Measurements from ENCODE around the gene FANCC.
"Not testable (repeated sequence)": the region's sequence is repeated elsewhere in the genome, so short reads cannot be mapped to it uniquely, and the experiment has no call there.

Gene FANCC

GRCh38 chr9:95225076-95225725 lies 92.3 kb downstream of the FANCC start:
- DNase-seq = no peak

DNA sequence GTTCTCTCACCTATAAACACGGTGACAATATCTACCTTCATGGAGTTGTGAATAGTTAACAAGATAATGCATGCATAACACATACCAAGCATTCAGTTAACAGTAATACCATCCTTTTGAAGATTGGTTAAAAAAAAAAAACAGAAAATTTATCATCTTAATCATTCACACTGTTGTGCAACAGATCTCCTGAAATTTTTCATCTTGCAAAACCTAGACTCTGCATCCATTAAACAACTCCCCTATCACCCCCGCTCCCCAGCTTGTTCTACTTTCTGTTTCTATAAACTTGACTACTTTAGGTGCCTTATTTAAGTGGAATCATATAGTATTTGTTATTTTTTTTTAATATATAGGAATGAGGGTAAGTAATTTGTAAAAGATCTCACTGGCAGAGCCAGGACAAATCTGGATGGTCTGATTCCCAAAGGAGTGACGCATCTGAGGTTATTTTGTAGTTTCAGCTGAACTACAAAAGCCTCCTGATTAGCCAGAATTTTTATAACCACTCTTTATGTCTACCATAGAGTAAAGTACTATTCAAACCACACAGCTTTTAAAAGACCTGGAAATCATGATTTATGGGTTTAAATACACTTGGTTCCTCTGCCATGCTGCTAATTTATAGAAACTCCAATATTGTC lies 93.0 kb downstream of the FANCC start:
- no peak for DNase-seq

DNA sequence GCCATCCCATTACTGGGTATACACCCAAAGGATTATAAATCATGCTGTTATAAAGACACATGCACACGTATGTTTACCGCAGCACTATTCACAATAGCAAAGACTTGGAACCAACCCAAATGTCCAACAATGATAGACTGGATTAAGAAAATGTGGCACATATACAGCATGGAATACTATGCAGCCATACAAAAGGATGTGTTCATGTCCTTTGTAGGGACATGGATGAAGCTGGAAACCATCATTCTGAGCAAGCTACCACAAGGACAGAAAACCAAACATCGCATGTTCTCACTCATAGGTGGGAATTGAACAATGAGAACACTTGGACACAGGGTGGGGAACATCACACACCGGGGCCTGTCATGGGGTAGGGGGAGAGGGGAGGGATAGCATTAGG lies 97.2 kb downstream of the FANCC start:
- DNase-seq = not testable (repeated sequence)

DNA sequence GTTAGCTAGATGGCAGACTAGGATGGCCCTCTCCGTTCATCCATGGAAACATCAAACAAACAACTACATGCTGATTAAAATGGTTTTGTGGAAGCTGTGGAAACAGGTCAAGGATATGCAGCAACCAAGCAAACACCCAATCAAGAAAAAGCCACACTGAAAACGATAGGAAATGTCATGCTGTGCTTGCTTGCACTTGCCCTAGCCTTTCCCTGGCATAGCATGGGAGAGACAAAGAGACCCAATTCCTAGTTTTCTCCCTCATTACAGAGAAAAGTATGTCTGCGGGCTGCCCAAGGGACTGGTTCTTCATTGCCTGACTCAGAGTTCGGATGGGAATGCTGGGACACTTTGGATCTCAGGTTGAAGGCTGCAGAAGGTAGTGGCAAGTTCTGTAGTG lies 98.7 kb downstream of the FANCC start:
- DNase-seq = no peak

DNA sequence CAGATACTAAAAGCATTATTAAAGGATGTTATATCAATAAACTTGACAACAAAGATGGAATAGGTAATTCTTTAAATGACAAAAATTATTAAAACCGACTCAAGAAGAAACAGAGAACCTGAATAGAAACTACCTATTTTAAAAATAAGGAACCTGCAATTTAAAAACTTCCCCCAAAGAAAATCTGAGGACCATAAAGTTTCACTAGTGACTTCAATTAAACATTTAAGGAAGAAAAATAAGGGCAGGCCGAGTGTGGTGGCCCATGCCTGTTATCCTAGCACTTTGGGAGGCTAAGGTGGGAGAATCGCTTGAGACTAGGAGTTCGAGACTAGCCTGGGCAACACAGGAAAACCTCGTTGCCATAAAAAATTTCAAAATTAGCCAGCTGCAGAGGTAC lies 99.6 kb downstream of the FANCC start:
- no peak for DNase-seq

DNA sequence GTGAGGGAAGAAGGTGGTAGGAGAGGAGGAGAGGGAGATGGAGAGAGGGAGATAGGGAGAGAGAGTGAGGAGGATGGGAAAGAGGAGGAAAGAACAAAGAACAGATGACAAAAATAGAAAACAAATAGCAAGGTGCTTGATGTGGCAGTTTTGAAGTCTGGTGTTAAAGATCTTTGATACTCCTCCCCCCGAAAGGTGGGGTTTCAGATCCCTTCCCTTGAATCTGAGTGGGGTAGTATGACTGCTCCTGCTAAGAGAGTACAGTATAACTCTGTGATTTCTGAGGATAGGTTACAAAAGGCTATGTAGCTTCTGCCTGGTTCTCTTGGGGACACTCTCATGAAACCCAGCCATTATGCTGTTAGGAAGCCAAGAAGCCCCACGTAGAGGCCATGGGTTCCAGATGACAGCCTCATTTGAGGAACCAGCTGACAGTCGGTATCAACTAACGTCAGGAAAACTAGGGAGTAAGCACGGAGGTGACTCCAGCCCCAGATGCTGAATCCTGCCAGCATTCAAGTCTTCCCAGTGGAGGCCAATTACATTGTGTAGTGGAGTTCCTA lies 102.1 kb downstream of the FANCC start:
- DNase-seq = no peak

DNA sequence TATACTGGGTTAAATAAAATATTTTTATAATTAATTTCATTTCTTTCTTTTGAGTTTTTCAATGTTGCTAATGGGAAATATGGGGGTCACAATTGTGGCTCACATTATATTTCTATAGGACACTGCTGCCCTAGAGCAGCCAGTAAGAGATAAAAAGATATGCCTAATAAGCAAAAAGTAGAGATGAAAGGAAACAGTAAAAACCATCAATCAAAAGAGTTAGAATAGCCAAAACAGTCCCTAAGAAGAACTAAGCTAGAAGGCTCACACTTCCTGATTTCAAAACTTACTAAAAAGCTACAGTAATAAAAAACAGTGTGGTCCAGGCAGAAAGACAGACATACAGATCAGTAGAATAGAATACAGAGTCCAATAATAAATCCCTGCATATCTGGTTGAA lies 104.4 kb downstream of the FANCC start:
- no peak for DNase-seq

- no peak for DNase-seq
Observed at GRCh38 chr9:95211028-95211427, 106.5 kb downstream of the FANCC start.

DNA sequence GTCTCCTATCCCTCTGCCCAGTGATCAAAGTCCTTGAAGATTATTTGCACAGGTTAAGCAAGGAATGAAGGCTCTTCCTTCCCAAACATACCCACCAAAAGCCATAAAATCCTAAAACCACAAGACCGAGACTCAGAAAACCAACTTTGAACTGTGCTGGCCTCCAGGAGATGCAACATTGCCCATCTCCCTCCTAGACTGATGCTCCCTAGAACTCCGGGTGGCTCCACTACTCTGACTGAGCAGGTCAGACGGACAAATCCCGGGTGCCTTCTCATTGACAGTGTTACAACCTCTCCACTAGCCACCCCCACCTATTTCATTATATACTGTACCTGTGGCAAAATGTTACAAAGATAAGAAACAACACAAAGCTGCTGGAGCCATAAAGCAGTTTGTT lies 110.1 kb downstream of the FANCC start:
- DNase-seq = no peak

DNA sequence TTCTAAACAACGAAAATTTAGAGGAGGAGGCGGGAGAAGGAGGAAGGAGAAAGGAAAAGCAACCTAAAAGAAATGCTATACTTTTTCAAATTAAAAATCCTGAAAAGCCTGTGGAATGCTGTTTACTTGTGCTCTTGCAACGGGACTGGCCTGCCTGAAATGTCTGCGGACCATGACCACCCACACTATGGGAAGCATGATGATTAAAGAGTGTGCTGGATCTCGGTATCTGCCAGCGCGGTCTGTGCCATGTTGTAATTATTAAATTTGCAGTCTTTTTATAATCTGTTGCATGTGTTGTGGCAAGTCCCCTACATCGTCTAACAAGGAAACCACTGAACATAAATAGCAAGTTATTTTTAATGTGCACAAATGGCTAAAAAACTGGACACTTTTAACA lies 111.4 kb downstream of the FANCC start:
- DNase-seq = no peak

DNA sequence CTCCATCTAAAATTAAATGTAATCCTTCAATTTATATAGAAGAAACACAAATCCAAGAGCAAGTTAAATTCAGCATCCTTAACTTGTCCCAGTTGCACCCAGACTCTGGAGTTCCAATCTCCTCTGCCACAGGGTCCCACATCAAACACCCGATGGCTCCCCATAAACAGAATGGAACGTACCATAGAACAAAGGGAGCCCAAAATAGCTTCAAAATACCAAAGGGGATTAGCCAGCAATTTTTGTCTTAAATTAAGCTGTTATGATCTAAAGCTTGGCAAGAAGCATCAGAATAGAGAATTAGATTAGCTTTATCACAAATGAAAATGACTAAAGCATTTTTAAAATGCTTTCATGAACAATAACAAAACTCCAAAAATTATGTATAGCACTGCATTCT lies 112.8 kb downstream of the FANCC start:
- no peak for DNase-seq

- no peak for DNase-seq
Observed at GRCh38 chr9:95204310-95204709, 113.2 kb downstream of the FANCC start.

- DNase-seq = not testable (repeated sequence)
Observed at GRCh38 chr9:95203019-95203418, 114.5 kb downstream of the FANCC start.

DNA sequence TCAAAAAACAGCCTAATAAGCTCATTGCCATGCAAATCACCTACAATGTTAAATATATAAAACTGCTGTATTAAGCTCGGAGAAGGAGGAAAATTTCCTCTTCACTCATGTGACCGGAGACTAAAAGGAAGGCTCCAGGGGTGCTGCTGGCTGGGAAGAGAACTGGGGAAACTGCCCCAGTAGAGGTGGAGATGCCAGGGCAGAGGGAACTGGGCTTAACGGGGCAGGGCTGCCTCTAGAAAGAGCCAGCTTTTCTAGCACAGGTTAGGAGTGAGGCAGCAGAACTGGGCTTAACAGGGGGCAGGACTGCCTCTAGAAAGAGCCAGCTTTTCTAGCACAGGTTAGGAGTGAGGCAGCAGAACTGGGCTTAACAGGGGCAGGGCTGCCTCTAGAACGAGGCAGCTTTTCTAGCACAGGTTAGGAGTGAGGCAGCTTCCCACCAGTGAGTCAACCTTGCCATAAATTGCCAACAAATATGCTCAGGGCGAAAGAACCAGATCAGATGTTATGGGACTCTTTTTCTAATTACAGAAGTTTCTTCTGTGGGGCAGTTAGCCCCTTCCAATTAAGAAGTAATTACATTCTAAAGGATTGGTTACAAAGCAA lies 115.3 kb downstream of the FANCC start:
- no peak for DNase-seq

DNA sequence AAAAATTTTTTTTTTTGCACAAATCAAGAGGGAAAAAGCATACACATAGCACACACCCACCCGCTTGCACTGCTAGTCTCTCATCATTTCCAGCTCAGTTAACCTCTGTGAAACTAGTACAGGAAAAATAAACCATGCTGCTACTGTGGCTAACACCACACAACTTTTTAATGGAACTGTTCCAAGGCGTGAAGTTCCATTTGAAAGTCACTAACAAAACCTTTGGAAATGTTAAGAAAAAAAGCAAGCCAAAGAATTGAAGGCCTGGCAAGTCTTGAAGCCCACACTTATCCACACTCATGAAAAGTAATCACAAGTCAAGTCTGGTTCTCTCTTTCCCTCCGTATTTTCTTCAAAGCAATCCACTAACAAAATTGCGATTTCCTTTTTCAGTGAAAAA lies 116.3 kb downstream of the FANCC start:
- no peak for DNase-seq

DNA sequence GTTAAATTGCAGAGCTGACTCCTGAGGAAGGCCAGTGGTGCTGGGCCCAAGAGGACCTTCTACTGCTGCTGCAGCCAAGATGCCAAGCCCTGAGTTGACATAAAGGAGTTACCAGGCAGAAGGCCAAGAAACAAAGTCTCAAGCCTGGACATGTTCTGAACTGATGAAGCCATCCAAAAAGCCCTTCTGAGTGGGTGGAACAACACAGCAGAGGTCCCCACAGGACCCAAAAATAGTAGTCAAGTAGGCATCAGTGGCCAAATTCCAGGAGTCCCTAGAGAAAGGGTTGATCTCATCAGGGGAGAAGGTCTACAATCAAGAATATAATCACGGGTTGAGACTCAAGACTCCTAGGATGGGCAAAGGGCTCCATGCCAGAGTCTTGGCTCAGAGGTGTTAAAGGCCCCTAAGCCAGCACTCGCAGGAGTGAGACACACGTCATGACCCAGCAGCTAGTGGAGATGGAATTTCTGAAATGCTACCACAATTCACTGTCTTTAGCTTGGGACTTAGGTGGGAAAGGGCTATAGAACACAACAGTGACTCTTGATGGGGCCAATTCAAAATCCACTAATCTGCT lies 119.7 kb downstream of the FANCC start:
- DNase-seq = no peak

DNA sequence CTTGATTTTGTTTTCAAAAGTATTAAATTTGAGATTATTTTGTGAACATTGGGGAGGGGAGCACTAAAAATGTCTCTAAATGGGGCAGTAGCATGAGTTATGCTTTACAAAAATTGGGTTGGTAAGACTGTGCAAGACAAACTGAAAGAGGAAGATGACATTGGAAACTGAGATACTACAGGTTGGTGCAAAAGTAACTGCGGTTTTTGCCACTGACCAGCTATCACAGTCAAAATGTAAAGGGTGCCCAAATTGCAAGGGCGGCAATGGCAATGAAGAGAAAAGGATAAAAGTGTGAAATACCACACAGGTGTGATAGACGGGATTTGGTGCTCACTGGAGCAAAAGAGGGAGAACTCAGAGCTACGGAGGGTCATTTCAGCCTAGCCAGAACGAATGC lies 124.0 kb downstream of the FANCC start:
- no peak for DNase-seq

DNA sequence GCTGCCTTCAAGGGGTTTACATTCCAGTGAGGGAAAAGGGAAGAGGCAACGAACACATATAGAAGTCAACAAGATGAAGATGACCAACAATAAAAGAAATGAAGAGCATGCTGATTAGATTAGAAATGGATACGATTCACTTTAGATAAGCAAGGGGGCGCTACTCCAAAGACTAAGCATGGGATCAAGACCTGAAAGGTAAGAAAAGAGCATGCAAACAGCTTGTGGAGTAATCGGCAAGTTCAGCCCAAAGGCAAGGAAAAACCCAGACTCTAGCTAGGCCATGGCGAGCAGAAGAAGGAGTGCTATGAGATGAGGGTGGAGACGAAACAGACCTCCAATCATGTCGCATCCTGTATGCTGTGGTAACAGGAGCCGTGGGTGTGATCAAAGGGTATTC lies 124.4 kb downstream of the FANCC start:
- no peak for DNase-seq

- DNase-seq = no peak
Observed at GRCh38 chr9:95192631-95193030, 124.9 kb downstream of the FANCC start.

DNA sequence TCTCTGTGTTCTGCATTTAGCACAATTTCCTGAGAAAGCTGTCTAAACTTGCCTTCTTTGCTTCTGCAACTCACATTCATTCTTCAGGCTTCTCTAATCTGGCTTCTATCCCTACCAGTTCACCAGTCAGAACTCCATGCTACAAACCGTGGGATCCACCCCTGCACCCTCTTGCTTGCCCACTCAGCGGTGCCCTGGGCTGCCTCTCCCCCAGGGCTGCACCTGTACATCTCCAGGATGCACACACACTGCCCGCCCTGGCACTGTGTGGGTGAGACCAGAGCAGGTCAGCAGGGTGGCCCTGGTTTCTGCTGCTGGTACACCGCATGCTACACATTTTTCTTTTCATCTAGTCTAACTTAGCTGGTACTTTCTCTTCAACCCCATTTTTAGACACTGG lies 127.1 kb downstream of the FANCC start:
- no peak for DNase-seq

DNA sequence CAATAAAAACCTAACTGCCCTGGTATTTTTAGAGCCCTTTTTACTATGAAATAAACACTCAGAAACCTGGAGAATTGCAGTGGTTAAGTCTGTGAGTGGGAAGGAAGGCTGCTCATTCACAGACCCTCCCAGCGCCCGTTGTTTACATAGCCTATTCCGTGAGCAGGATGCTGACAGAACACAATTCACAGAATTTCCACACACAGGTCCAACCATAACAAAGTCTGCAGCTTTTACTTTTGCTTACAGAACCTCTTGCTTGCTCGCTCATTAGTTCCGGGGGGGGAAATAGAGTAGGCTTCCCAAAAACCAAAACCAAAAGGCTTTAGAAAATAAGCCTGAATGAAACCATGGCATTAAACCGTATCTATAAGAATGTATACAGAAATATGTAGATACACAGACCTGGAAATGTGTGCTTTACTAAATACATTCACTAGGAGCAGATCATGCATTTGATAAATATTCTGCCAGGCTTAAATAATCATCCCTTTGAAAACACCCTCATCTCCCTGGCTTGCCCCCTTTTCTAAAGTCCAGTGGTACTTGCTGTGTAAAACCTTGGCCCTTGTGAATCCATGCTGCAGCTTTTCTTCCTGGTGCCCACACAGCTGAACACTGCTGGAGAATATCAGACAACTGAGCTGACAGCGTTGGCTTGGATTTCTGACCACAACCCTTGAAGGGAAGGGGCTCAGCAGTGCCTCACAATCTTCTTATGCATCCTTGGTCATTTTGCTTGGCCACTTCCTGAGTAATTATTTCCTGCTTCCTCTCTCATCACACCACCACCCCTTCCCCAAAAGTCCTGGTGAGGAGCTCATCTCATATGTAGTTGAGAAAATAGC lies 128.0 kb downstream of the FANCC start:
- DNase-seq = no peak

DNA sequence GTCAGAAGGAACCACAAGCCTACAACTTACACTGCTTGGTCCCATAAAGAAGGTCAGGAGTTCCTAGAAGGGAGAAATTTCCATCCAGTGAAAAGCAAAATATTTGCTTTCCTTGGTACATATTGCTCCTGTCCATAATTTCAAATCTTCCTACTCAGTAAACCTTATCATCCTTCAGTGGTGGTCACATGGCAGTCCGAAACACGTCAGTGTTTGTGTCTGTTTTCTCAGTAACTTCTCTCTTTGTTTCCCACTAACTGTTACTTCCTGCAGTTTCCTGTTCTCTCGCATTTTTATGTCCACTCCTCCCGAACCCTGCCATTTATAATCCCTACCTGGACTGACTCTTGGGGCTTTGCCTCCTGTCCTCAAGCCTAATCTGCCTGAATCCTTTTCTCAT lies 129.1 kb downstream of the FANCC start:
- DNase-seq = no peak

DNA sequence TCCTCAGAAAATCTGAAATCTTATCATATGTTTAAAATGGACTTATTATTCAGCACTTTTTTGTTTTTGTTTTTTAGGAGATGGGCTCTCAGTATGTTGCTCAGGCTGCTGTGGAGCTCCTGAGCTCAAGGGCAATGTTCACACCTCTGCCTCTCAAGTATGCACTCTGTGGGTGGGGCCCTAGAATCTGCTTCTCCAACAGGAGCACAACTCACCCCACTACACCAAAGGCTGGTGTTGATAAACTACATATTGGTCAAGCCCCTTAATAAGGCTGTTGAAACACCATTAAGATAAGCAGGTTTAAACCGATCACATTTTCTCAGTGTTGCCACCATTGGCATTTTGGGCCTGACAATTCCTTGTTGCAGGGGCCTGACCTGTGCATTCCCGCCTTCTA lies 131.6 kb downstream of the FANCC start:
- no peak for DNase-seq
